ENCODE measurements around the gene PGBD1. TPM values are rescaled to one million over a fixed set of nuclear protein-coding genes. Genes with fewer than 3 reads are reported as not detected.

Gene PGBD1
- total and polyA plus RNA-seq, 2 donors (not counting 1 experiment from before 2014, with no cell fraction given) = 0.55 to 2.4 TPM

GRCh38 chr6:28340310-28341095, 59.1 kb downstream of the PGBD1 start:
- Mint-ChIP-seq H3K4me1 (no peaks in the 10 kb centered on the region), H3K27ac (no peak overlapping the region), H3K9me3 (ENCODE audit: insufficient read depth) (peaks cover 7% of the 10 kb centered on the region), H3K27me3 (peaks cover 17% of the 10 kb centered on the region), H3K4me3 (no peak overlapping the region)
- ChIA-PET POLR2A (no interaction called here), CTCF (interaction anchor here (1.8 kb wide), 1 partner anchor 16 kb away, joined by 5 read pairs; no protein-coding TSS in a partner anchor)
- Histone ChIP-seq H3K9me3 (ENCODE audit: control extremely low read depth in 1 of 3, control insufficient read depth in 2 of 3, insufficient read depth in 1 of 3, low read length in 2 of 3) (peaks cover 0 to 11% (median 0%) of the 10 kb centered on the region in 3 donors), H3K27me3 (replicated peaks in 1 of 4; ENCODE audit: control extremely low read depth in 1 of 4, control insufficient read depth in 3 of 4, insufficient read depth in 4 of 4, low read length in 3 of 4) (peaks cover 0 to 3% (median 0%) of the 10 kb centered on the region in 4 experiments), H2AFZ (ENCODE audit: insufficient read depth, low read depth, low read length, poor library complexity, severe bottlenecking) (no peak overlapping the region), H3K4me3 (ENCODE audit: control extremely low read depth in 1 of 5, extremely low read depth in 1 of 5, insufficient read depth in 1 of 5, low read depth in 2 of 5, low read length in 4 of 5) (no peak overlapping the region), H3K9ac (ENCODE audit: low read length) (no peak overlapping the region), H3K4me2 (replicated peaks; ENCODE audit: low read depth, low read length, poor library complexity, severe bottlenecking) (no peak overlapping the region), H3K79me2 (ENCODE audit: control insufficient read depth, insufficient read depth, low read length) (no peaks in the 10 kb centered on the region), H4K20me1 (ENCODE audit: control insufficient read depth, insufficient read depth, low read length, poor library complexity, severe bottlenecking) (no peaks in the 10 kb centered on the region), H3K4me1 (ENCODE audit: control insufficient read depth in 2 of 2, insufficient read depth in 2 of 2, low read length in 2 of 2) (peaks cover 11 to 13% of the 10 kb centered on the region in 2 donors), H3K27ac (ENCODE audit: low read length in 2 of 2) (no peak overlapping the region), H3K36me3 (replicated peaks in 1 of 2; ENCODE audit: control extremely low read depth in 1 of 2, control insufficient read depth in 1 of 2, extremely low read depth in 1 of 2, insufficient read depth in 2 of 2, low read length in 1 of 2) (no peaks in the 10 kb centered on the region)
- intact Hi-C loops (cut with micrococcal nuclease) = no loop called here
- ATAC-seq (ENCODE audit: low read depth) = no peak
- TF ChIP-seq CTCF (IDR thresholded peaks at IDR 0.05) (no peak), EZH2 (IDR thresholded peaks at IDR 0.05; ENCODE audit: borderline replicate concordance, insufficient read depth, low read depth, low read length, poor library complexity, severe bottlenecking) (no peak)
- no peak for DNase-seq
- no CpG with 5 or more reads among the region's 1 CpG for WGBS (ENCODE audit: insufficient coverage)

Measured in B cell (primary cell).